Mammary epithelial cell (primary cell): Measurements from ENCODE around the gene MILR1.

Experiments
- CTCF ChIP-seq, 2 donors: IDR thresholded peaks in 1 of 2; conservative IDR thresholded peaks in 1 of 2; 2 replicates each; pipeline ENCODE4 v1.5.1; 2011 to 2012; ENCODE audit warnings: inconsistent platforms in 2 of 2, low read length in 2 of 2, mild to moderate bottlenecking in 2 of 2, control low read depth in 1 of 2, low read depth in 1 of 2; ENCODE audit not compliant: insufficient read depth in 1 of 2; ENCODE audit errors: extremely low read depth in 1 of 2
- EZH2 ChIP-seq: IDR thresholded peaks from 2 replicates; pipeline ENCODE4 v1.6.1; 2012; ENCODE audit warnings: low read length, inconsistent platforms, borderline replicate concordance

GRCh38 chr17:64426596-64426995 is 22.3 kb upstream of the MILR1 start:
- no peak for TF ChIP-seq CTCF (conservative IDR thresholded peaks at IDR 0.05 in 1 of 2, IDR thresholded peaks at IDR 0.05 in 1 of 2; ENCODE audit: extremely low read depth in 1 of 2, insufficient read depth in 1 of 2, low read depth in 1 of 2, low read length in 2 of 2)
- no peak for TF ChIP-seq EZH2
